ENCODE data around the gene NHP2. TPM values are rescaled to one million over a fixed set of nuclear protein-coding genes. Genes with fewer than 3 reads are reported as not detected.

NHP2 gene
- total and polyA plus RNA-seq, 8 donors, result 4.0 to 182 (median 82.6) TPM

GRCh38 chr5:178113841-178114324, 39.8 kb downstream of the NHP2 start:
- H3K27ac ChIP-seq, result peak overlapping the region; percentile 51 to 73 (median 59)
- H3K27me3 ChIP-seq, result peaks cover 0 to 72% (median 19%) of the 10 kb centered on the region in 3 donors
- no peaks in the 10 kb centered on the region for H3K36me3 ChIP-seq
- DNase-seq, result peak in 1 of 2 donors; percentile 49
- TF ChIP-seq POLR2AphosphoS5 (IDR thresholded peaks at IDR 0.05), result no peak
- TF ChIP-seq EP300 (IDR thresholded peaks at IDR 0.05), result no peak
- no peak for TF ChIP-seq CTCF (IDR thresholded peaks at IDR 0.05)
- TF ChIP-seq POLR2A (IDR thresholded peaks at IDR 0.05), result no peak
- peaks cover 18 to 48% (median 44%) of the 10 kb centered on the region in 4 donors for H3K4me1 ChIP-seq
- 0 to 4% (median 1%) methylated on average over 15 to 41 of the region's 41 CpGs for WGBS, 5 donors
- intact Hi-C loops (cut with DNase I; ENCODE audit: low total_unique reads), result no loop called here
- peak overlapping the region; percentile 52 to 79 (median 54) for H3K4me3 ChIP-seq
- no peaks in the 10 kb centered on the region for H3K9me3 ChIP-seq

GRCh38 chr5:178113141-178113787, 40.4 kb downstream of the NHP2 start, which contains the start of gene N4BP3:
Gene N4BP3, plus strand, starts transcription at chr5:178113532. Its CDS starts 6,052 bp downstream, at chr5:178119584.
- intact Hi-C loops (cut with DNase I; ENCODE audit: low total_unique reads), result no loop called here
- Histone ChIP-seq H3K9me3 (no peaks in the 10 kb centered on the region), H3K4me1 (peaks cover 18 to 54% (median 47%) of the 10 kb centered on the region in 4 donors), H3K36me3 (no peaks in the 10 kb centered on the region), H3K27me3 (peaks cover 0 to 68% (median 19%) of the 10 kb centered on the region in 3 donors), H3K27ac (peak within 1 kb of the TSS; percentile 53 to 79 (median 69)), H3K4me3 (peak within 1 kb of the TSS; percentile 52 to 79 (median 54))
- TF ChIP-seq POLR2AphosphoS5 (IDR thresholded peaks at IDR 0.05), result peak in 2 of 3 donors; percentile 24 to 36
- TF ChIP-seq POLR2A (IDR thresholded peaks at IDR 0.05), result no peak
- peak; percentile 83 to 93 for DNase-seq
- 1 to 27% (median 2%) methylated on average over 4 to 96 of the region's 96 CpGs for WGBS, 5 donors

GRCh38 chr5:178112545-178112944, 41.1 kb downstream of the NHP2 start:
- Histone ChIP-seq H3K4me3 (peak overlapping the region in 1 of 4 donors; percentile 79), H3K9me3 (no peaks in the 10 kb centered on the region), H3K27ac (peak overlapping the region in 1 of 5 donors; percentile 73), H3K27me3 (peaks cover 0 to 61% (median 19%) of the 10 kb centered on the region in 3 donors), H3K36me3 (no peaks in the 10 kb centered on the region), H3K4me1 (peaks cover 18 to 56% (median 47%) of the 10 kb centered on the region in 4 donors)
- 79 to 89% (median 86%) methylated on average over 5 of the region's 5 CpGs for WGBS, 5 donors
- intact Hi-C loops (cut with DNase I; ENCODE audit: low total_unique reads), result no loop called here
- no peak for DNase-seq
- TF ChIP-seq POLR2AphosphoS5 (IDR thresholded peaks at IDR 0.05) (no peak), CTCF (IDR thresholded peaks at IDR 0.05) (no peak), POLR2A (IDR thresholded peaks at IDR 0.05) (no peak), EP300 (IDR thresholded peaks at IDR 0.05) (no peak)

- intact Hi-C loops (cut with DNase I; ENCODE audit: low total_unique reads), result no loop called here
- 40 to 53% (median 48%) methylated on average over 3 of the region's 3 CpGs for WGBS, 5 donors
- peaks cover 0 to 54% (median 19%) of the 10 kb centered on the region in 3 donors for H3K27me3 ChIP-seq
- H3K27ac ChIP-seq, result no peak overlapping the region
- no peaks in the 10 kb centered on the region for H3K9me3 ChIP-seq
- no peaks in the 10 kb centered on the region for H3K36me3 ChIP-seq
- H3K4me1 ChIP-seq, result peaks cover 18 to 53% (median 46%) of the 10 kb centered on the region in 4 donors
- H3K4me3 ChIP-seq, result no peak overlapping the region
- peak in 1 of 2 donors; percentile 36 for DNase-seq
- no peak for TF ChIP-seq POLR2A (IDR thresholded peaks at IDR 0.05)
- TF ChIP-seq POLR2AphosphoS5 (IDR thresholded peaks at IDR 0.05), result peak in 1 of 3 donors; percentile 52
Measured at GRCh38 chr5:178111925-178112324, 41.8 kb downstream of the NHP2 start.

GRCh38 chr5:178110511-178110910, 43.2 kb downstream of the NHP2 start:
- no peak for TF ChIP-seq EP300 (IDR thresholded peaks at IDR 0.05)
- no peak for TF ChIP-seq CTCF (IDR thresholded peaks at IDR 0.05)
- no peak for TF ChIP-seq POLR2AphosphoS5 (IDR thresholded peaks at IDR 0.05)
- no peak for TF ChIP-seq POLR2A (IDR thresholded peaks at IDR 0.05)
- Histone ChIP-seq H3K9me3 (no peaks in the 10 kb centered on the region), H3K27me3 (peaks cover 0 to 40% (median 19%) of the 10 kb centered on the region in 3 donors), H3K4me3 (no peak overlapping the region), H3K4me1 (peaks cover 18 to 39% (median 33%) of the 10 kb centered on the region in 4 donors), H3K27ac (no peak overlapping the region), H3K36me3 (no peaks in the 10 kb centered on the region)
- intact Hi-C loops (cut with DNase I; ENCODE audit: low total_unique reads), result no loop called here
- no peak for DNase-seq
- WGBS, 5 donors, result 85 to 92% (median 89%) methylated on average over 9 of the region's 9 CpGs
